K562 treated with DMSO at 1 percent for 4 hours (cell line): ENCODE results near the gene CCDC167. TPM values are rescaled to one million over a fixed set of nuclear protein-coding genes. Genes with fewer than 3 reads are reported as not detected.

Experiments
- total RNA-seq: library from RNA; unstranded; fragments of 300-600 nt; gene quantifications from 2 replicates; pipeline ENCODE4 v1.2.3, GENCODE V29; 2022; ENCODE audit not compliant: insufficient read depth

Gene CCDC167
- 21.0 and 40.0 TPM in 2 replicates for total RNA-seq

GRCh38 chr6:37499433-37500293 is at the start of gene CCDC167:
Gene CCDC167 (minus strand): TSS chr6:37499893. CDS start chr6:37499863, 30 bp downstream.

Other genes starting within 250 kb of the CCDC167 start
- gene TBC1D22B, start 242.1 kb downstream of the CCDC167 start, total RNA-seq = 17.4 and 18.4 TPM in 2 replicates
- gene TMEM217, start 241.7 kb downstream of the CCDC167 start, total RNA-seq = 1.8 TPM in 1 of 2 replicates, not detected in the other
- 17.7 and 18.1 TPM in 2 replicates for gene RNF8, start 145.9 kb downstream of the CCDC167 start, total RNA-seq
- gene CMTR1, start 66.7 kb downstream of the CCDC167 start, total RNA-seq = 38.6 and 39.2 TPM in 2 replicates
- 0.27 and 1.6 TPM in 2 replicates for gene MDGA1, start 198.0 kb upstream of the CCDC167 start, total RNA-seq